GM19193 (cell line): ENCODE measurements around the gene IDH3G.

Source experiments
- POLR2A ChIP-seq: IDR thresholded peaks from 4 replicates; pipeline ENCODE4 v1.6.1; 2011; ENCODE audit not compliant: insufficient read depth, insufficient read length; ENCODE audit errors: extremely low read depth

Gene IDH3G

DNA sequence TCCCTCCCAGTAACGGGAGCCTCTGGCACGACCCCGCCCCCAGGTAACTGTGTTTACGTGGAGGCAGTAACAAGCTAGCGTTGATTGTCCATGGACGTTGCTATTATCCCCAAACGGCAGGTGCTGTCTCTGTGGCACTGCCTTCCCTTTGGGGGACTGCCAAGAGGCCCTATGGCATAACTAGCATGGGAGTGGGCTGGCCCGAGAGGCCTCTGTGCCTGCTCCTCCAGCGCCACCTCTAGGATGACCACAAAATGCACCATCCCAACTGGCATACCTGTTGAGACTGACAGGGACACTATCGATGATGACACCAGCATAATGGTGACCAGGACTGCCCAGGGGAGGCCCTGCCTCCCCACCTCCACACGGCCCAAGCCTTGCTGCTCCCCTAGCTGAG, 11.9 kb downstream of the IDH3G start:
- TF ChIP-seq POLR2A, result no peak

DNA sequence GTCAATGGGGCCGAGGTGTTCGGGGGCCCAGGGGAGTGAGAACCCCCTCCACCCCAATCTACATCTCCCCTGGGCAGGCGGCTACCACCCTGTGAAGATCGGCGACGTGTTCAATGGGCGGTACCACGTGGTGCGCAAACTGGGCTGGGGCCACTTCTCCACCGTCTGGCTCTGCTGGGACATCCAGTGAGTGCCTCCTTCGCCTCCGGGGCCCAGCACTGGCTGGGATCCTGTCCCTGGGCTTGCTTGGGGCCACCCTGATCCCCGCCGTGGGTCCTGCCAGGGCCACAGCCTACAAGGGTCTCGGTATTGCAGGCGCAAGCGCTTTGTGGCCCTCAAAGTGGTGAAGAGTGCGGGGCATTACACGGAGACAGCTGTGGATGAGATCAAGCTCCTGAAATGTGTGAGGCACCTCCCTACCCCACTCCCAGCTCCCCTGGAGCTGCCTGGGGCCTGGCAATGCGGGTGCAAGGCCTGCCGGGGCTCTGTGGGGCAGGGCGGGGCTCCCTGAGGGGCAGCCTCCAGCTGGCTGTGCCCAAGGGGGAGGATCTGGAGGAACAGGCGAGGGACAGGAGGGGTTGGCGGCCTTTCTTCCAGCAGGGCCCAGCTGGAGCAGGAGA, 12.6 kb downstream of the IDH3G start:
- TF ChIP-seq POLR2A, result no peak

- TF ChIP-seq POLR2A, result no peak
Measured at GRCh38 chrX:153780678-153781427, 13.3 kb downstream of the IDH3G start, which contains the start of gene SRPK3. Gene SRPK3, plus strand, starts transcription at chrX:153781041. Its CDS starts 46 bp downstream, at chrX:153781087.

GRCh38 chrX:153779891-153780677, 14.1 kb downstream of the IDH3G start:
- TF ChIP-seq POLR2A, result no peak

- TF ChIP-seq POLR2A, result no peak
Measured at GRCh38 chrX:153778684-153779101, 15.5 kb downstream of the IDH3G start.

DNA sequence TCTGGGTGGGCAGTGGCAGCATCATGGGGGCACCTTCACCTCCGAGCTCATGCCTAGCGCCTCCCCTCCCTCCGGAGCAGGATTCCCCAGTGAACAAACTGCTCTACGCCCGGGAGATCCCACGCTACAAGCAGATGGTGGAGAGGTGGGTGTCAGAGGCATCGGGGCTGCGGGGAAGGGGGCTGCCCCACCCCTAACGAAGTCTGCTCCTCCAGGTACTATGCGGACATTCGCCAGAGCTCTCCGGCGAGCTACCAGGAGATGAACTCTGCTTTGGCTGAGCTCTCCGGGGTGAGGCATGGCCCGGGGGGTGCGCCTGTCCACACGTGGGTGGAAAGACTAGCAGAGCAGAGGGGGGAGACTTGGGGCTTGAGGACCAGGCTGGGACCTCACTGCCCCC, 16.0 kb downstream of the IDH3G start:
- TF ChIP-seq POLR2A, result no peak

DNA sequence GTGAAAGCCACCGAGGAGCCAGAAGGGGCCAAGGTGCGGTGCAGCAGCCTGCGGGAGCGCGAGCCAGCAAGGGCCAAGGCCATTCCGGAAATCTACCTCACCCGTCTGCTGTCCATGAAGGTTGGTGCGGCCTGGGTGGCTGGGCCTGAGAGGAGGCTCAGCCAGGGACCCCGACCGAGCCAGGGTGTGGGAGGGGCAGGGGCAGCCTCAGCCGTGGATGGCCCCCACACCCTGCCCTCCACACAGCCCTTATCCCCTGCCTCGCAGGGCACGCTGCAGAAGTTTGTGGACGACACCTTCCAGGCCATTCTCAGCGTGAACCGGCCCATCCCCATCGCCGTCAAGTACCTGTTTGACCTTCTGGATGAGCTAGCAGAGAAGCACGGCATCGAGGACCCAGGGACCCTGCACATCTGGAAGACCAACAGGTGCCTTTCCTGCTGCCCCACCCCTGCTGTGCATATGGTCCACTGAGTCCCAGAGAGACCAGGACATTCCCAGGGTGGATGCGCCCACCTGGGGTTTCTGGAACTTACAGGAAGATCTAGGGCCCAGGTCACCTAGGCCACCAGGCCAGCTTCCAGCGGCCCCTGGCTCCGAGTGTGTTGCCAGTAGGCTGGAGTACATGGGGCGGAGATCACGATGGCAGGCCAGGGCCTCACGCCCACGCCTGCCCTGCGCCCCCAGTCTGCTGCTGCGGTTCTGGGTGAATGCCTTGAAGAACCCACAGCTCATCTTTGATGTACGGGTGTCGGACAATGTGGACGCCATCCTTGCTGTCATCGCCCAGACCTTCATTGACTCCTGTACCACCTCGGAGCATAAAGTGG, 16.7 kb downstream of the IDH3G start:
- TF ChIP-seq POLR2A, result no peak

DNA sequence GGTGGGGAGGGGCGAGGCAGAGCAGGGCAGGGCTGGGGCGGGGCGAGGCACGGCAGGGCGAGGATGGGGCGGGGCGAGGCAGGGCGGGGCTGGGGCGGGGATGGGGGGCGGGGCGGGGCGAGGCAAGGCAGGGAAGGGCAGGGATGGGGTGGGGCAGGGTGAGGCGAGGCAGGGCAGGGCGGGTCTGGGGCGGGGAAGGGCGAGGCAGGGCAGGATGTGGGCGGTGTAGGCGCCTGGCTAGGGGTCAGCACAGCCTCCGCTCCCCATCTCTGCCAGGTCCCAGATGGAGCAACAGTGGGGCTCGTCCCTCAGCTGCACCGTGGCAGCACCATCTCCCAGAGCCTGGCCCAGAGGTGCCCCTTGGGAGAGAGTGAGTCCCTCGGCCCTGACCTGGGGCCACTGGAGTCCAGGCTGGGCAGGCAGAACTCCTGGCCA, 17.5 kb downstream of the IDH3G start:
- no peak for TF ChIP-seq POLR2A

GRCh38 chrX:153776120-153776599, 18.0 kb downstream of the IDH3G start:
- TF ChIP-seq POLR2A, result no peak

- TF ChIP-seq POLR2A, result no peak
Measured at GRCh38 chrX:153775293-153776119, 18.7 kb downstream of the IDH3G start.

DNA sequence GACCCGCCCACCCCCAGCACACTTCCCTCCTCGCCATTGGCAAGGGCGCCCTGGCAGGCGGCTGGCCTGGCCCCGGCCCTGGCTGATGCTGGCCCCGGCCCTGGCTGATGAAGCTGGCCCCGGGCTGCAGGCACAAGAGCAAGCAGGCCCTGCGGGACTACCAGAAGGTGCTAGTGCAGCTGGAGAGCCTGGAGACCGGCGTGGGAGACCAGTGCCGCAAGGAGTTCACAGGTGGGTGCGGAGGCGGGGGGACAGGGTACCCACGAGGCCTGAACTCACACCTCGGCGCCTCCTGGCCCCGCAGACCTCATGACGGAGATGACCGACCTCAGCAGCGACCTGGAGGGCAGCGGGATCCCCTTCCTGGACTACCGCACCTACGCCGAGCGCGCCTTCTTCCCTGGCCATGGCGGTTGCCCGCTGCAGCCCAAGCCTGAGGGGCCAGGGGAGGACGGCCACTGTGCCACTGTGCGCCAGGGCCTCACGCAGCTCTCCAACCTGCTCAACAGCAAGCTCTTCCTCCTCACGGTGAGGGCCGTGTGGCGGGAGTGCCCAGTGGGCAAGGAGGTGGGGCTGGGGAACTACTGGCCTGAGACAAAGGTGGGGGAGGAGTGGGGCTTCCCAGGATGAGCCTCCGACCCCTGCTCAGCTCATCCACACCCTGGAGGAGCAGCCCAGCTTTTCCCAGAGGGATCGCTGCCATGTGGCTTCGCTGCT, 19.4 kb downstream of the IDH3G start:
- TF ChIP-seq POLR2A, result no peak

GRCh38 chrX:153773741-153774575, 20.2 kb downstream of the IDH3G start:
- TF ChIP-seq POLR2A, result no peak
